A673 (cell line): ENCODE data around the gene CYTH2.

Source experiments
- EZH2 ChIP-seq: fragments of 200-600 bp; sonication (generic); IDR thresholded peaks from 2 replicates; pipeline ENCODE4 v1.6.1; 2017; ENCODE audit warnings: borderline replicate concordance, low read depth, mild to moderate bottlenecking, mixed read lengths, antibody characterized with exemption, low read length; ENCODE audit not compliant: poor library complexity, severe bottlenecking
- TF ChIP-seq, protein P1 (sequence below): fragments of 300-800, 200-600 bp; sonication (generic); conservative IDR thresholded peaks from 2 replicates; pipeline ENCODE4 v1.5.1; 2017; ENCODE audit warnings: low read depth, mild to moderate bottlenecking, antibody characterized with exemption, low read length, moderate library complexity, mixed read lengths

DNA sequence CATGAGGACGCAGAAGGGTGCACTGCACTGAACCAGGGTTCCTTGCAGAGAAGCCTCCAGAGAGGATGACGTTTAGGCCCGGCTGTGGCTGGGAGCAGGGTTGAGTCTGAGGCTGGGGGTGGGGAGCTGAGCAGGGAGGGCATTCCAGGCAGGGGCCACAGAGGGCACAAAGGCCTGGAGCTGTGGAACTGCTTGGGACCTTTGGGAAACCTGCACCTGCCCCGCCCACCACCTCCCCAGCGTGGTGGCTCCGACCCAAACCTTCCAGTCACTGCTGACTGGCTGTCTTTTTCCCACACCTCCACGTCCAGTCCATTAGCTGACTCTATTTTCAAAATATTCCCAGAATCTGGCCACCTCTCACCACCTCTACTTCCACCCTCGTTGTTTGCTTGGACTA, 47.4 kb downstream of the CYTH2 start:
- no peak for TF ChIP-seq EZH2
- TF ChIP-seq, protein P1, sequence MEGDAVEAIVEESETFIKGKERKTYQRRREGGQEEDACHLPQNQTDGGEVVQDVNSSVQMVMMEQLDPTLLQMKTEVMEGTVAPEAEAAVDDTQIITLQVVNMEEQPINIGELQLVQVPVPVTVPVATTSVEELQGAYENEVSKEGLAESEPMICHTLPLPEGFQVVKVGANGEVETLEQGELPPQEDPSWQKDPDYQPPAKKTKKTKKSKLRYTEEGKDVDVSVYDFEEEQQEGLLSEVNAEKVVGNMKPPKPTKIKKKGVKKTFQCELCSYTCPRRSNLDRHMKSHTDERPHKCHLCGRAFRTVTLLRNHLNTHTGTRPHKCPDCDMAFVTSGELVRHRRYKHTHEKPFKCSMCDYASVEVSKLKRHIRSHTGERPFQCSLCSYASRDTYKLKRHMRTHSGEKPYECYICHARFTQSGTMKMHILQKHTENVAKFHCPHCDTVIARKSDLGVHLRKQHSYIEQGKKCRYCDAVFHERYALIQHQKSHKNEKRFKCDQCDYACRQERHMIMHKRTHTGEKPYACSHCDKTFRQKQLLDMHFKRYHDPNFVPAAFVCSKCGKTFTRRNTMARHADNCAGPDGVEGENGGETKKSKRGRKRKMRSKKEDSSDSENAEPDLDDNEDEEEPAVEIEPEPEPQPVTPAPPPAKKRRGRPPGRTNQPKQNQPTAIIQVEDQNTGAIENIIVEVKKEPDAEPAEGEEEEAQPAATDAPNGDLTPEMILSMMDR, result no peak
